ENCODE data around the gene ITGA2B.
"Not testable (repeated sequence)": the region's sequence is repeated elsewhere in the genome, so short reads cannot be mapped to it uniquely, and the experiment has no call there.

The ITGA2B gene

DNA sequence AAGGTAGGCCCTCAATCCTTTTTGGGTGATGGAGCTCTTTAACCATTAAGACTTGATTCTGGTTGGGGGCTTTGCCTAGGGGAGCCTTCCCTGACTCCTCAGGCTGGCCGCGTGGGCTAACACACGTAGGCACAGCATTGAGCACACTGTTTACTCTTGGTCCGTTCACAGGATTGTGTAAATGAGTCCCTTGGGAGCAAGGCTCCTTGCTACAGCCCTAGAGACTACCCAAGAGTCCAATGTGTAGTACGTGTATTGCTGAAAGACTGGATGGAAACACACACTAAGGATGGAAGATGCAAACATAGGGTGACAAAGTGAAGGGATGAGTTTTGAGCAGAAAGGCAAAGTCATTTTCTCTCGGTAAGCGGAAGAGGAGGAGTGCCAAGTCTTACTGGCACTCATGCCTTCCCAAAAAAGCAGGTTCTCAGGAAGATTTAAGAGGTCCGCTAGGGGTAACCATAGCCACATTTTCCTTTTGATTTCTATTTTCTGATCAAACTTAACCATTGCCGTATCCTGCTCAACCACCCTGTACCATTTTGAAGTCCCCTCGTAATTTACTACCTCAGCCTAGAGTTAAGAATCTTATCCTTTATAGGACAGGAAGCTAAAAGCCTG lies 911 bp upstream of the ITGA2B start:
- no peak for DNase-seq (ENCODE audit: low spot score)

DNA sequence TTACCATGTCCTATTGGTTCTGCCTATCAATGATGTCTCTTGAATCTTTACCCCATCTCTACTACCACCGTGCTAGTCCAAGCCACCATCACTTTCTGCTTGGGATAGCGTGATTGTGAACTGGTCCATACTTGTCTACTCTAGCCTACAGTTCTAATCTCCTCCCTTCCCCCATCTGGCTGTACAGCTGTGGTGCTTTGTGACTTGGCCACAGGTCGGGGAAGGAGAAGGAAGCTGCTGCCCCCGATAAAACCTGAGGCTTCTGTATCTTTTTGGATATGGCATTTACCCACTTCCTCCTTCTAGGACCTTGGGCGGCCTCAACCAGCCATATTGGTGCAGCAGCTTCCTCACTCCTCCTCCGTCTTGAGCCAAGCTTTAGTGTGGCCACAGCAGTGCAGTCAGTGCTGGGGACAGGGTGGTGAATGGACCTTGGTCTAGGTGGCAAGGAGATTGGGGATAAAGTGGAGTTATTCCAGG lies 314 bp upstream of the ITGA2B start:
- DNase-seq (ENCODE audit: low spot score): no peak

DNA sequence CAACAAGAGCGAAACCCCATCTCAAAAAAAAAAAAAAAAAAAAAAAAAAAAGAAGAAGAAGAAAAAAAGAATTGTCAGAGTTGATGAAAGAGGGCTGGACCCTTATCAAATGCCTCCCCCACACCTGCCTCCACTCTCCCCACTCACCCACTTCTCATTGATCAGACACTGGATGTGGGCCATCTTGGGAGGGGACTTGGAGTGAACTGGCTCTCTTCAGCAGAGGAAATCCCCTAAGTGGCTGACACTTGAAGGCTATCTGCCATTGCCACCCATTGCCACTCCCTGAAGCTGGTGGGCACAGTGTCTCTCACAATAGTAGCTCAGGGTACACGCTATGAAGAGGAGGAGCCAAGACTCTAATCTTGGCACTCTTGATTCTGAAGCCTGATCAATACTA lies 1.6 kb downstream of the ITGA2B start:
- no peak for DNase-seq (ENCODE audit: low spot score)

DNA sequence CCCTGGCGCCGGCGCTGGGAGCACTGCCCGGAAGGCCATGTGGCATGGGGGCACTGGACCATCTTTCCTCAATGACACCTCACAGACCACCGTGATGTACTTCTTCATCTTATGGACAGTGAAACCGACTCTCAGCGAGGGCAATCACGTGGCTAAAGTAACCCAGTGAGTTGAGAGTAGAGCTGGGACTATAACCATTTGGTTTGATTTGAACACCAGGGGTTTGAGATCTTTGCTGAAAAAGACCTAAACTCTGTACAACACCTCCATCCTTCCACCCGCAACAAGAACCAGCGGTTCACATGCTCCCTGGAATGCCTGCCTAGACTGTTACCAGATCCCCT lies 3.3 kb downstream of the ITGA2B start:
- no peak for DNase-seq (ENCODE audit: low spot score)

DNA sequence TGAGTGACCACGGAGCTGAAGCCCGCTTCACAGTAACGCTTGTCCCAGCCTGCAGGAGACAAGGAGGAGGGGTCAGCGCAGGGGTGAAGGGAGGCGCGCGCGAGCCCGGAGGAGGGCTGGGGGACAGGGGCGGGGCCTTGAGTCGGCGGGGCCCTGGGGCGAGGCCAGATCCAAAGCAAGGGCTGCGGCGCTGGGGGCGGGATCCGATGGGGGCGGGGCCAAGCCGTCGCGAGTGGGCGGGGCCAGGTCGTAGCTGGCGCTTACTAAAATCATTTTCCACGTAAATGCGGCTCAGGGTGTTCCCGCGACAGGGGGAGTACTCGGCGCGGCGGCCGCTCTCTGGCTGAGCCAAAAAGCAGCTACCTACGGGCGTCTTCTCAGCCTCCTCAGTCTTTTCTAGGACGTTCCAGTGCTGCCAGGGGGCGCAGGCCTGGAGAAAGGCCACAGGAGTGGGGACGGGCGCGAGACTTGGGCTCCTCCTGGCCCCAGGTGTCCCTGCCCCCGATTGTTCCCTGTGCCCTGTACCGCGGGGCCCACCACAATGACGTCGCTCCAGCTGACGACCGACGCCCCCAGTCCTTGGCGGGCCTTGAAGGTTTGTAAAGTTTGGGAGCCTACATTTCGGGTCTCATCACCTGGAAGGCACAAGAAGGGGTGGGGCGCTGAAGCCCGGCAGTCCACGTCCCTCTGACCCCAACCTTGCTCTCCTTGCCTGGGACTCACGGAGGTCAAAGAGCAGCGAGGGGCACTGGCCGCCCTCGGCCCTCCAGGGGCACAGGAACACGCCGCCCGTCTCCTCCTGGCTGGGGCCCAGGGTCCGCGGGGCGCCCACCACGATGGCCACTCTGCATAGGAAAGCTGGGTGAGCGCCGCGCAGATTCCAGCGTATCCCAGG lies 3.9 kb downstream of the ITGA2B start:
- DNase-seq (ENCODE audit: low spot score): no peak

DNA sequence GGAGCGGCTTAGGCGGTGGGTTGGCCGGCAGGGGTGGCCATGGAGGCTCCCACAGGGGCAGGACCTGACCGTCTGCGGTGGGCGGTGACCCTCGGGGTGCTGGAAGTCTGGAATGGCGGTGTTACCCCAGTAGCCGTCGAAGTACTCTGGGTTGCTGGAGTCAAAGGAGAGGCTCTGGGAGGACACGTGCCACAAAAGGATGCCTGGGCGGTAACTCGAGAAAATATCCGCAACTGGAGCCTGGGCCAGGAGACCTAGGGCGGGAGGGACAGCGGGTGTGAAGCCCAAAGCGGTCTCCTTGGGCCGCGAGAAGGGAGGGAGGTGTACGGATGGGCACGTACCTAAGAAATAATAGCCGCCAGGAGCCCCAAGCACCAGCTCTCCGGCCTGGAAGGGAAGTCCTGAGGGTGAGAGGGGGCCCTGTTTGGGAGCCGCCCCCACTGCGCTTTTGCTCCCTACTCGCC lies 4.6 kb downstream of the ITGA2B start:
- no peak for DNase-seq (ENCODE audit: low spot score)

DNA sequence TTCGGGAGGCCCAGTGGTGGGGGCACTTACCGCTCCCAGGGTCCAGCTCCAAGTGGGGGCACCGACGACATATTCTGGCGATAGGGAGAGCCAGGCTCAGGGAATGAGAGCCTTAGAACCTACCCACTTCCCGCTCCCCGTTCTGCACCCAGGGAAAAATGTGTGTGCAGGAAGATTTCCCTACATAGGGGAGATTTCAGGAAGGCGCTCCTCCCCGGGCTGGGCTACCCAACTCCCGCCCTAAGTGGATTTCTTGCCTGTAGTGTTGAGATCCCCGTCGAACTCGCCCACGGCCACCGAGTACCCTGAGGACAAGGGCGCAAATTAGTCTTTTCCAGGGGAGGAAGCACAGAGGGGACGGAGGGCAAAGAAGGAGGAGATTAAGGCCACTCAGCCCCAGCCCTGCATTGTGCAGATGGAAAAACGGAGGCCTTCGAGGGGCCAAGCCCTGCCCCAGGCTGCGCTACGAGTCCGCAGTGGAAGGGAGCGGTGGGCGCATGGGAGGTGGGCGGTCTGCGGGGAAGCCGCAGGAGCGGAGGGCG lies 5.1 kb downstream of the ITGA2B start:
- no peak for DNase-seq (ENCODE audit: low spot score)

DNA sequence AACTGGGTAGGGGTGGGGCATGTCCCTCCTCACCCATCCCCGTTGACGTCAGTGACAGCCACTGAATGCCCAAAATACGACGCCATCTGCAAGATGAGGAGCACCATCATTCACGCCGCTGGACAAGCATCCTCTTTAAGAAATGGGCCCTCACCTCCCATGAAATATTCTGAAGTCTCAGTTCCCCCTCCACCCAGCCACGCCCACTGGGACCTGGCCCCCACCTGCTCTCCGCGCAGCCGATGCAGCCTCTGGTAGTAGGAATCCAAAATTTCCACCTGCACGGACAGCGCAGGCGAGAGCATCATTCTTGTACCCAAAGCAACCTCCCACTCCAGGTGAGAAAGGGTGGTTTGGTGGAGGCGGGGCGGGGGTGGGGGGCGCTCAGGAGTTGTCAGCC lies 5.6 kb downstream of the ITGA2B start:
- DNase-seq (ENCODE audit: low spot score): no peak

DNA sequence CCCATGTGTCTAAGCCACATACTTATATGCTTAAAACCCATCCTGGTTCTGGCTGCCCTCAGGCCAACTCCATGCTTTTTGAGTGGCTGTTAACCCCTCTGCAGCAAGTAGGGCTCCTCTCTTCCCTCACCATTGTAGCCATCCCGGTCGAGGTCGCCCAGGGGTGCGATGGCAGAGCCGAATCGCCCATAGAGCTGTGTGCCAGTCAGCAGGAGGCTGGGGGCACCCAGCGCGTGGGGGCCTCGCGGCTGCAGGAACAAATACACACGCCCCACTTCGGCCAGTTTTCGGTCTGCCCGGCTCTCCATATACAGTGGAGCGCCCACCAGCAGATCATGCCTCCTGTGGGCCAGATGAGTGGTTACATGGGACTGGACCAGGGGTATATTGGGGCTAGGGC lies 6.1 kb downstream of the ITGA2B start:
- no peak for DNase-seq (ENCODE audit: low spot score)

DNA sequence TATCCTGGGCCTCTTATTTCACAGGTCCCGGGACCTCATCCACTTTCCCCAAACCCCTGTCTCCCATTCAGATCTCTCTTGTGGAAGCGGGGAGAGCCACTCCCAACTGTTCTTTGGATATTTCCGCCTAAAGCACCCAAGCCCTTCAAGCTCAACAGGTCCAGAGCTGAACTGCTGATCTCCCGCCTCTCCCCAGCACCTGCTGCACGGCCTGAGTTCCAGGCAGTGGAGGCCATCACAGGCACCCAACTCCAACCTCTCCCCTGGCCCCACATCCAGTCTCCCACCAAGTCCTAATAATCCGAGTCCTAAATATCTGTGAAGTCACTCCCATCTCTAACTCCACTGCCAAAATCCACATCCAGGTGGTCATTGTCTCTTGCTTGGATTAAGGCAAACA lies 6.5 kb downstream of the ITGA2B start:
- DNase-seq (ENCODE audit: low spot score): no peak

DNA sequence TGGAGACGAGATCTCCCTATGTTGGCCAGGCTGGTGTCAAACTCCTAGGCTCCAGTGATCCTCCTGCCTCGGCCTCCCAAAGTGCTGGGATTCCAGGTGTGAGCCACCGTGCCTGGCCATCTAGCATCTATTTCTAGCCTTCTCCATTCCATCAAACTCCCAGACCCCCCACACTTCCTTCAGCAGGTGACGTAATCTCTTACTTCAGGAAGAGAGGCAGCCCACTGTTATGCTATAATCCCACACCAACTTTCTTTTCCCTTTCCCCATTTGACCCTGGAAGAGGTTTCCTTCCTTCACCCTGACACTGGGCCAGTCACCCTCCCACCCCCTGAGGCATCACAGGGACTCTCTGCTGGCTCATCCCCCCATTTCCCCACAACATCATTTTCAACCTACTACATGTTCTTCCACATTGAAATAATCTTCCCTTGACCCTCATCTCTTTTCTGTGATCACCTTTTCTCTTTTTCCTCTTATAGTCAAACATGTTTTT lies 7.6 kb downstream of the ITGA2B start:
- no peak for DNase-seq (ENCODE audit: low spot score)

DNA sequence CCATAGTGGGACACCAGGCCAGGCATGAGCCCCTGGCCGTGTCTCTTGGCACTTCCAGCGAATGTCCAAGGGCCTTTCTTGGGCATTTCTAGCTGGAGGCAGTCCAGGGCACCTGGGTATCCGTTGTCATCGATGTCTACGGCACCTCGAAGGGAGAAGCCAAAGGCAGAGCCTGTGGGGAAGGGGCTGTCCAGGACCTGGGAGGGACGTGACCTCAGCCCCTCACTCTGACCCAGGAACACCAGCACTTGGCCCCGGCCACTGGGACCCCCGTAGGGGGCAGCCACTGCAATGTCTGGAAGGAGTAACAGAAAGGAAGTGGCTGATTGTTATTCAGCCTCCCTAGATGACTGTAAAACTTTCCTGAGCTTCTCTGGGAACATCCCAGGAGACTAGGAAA lies 8.7 kb downstream of the ITGA2B start:
- DNase-seq (ENCODE audit: low spot score): no peak

DNA sequence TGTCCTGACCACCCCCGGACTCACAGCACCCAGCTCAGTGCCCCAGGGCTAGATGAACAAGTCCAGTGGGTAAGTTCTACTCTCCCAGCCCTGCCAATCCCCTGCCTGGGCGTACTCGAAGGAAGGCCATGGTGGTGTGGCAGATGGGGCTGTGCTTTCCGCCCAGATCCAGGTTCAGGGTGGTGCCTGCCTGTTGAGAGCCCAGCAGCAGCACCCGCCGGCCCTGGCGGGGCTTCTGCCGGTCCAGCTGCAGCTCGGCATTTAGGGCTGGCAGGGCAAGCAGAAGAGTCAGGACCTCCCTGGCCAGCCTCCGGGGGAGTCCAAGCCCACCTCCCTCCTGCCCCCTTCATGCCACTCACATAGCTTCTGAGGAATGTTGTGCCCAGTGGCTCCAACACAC lies 9.6 kb downstream of the ITGA2B start:
- no peak for DNase-seq (ENCODE audit: low spot score)

DNA sequence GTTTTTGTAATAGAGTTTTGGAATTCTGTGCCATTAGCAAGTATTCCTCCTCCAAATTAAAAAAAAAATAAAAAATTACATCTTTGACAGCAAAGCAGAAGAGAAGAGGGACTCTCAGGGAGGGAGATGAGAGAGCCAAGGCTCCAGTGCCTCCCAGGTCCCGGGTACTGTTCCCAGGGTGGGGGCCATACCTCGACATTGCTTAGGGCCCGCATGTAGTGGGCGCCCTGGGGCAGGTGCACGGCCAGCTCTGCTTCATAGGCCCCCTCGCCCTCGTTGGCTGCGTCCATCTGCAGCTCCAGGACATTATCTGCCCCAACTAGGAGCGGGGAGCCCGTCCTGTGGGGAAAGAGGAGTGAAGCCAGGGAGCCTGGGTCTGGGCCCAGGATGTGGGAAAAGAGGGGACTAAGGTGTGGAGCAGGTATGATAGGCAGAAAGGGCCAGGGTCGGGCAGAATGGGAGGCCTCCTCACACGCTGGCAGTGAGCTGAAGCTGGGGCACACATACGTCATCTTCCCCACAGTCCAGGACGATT lies 11.2 kb downstream of the ITGA2B start:
- no peak for DNase-seq (ENCODE audit: low spot score)

DNA sequence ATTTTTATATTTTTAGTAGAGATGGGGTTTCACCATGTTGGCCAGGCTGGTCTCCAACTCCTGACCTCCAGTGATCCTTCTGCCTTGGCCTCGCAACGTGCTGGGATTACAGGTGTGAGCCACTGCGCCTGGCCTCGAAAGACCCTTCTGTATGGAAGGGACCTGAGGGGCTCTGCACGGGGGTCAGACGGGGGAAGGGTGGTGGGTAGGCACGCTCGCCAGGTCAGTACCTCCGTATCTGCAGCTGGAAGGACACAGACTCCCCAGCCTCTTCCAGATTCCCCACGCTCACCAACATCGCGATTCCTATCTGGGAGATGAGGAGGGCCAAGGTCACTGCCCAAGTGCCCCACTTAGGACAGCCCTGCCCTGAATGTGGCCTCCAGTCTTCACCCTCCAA lies 12.7 kb downstream of the ITGA2B start:
- DNase-seq (ENCODE audit: low spot score): no peak

DNA sequence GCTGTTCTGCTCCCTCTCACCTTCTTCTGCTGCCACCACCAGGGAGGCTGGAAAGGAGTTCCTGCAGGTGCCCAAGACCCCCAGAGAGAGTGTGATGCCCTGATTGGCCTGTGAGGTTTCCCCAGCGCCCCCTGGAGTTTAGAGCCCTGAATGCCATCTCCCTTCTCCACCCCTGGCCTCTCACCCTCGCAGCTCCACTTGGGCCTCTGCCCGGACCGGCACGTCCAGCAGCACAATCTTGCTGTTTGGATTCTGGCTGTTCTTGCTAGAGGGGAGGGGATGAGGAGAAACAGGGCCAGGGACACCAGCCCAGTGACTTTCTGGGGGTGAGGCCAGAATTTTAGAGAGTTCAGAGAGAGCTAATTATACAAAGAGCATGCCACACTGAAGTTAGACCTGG lies 13.3 kb downstream of the ITGA2B start:
- no peak for DNase-seq (ENCODE audit: low spot score)

DNA sequence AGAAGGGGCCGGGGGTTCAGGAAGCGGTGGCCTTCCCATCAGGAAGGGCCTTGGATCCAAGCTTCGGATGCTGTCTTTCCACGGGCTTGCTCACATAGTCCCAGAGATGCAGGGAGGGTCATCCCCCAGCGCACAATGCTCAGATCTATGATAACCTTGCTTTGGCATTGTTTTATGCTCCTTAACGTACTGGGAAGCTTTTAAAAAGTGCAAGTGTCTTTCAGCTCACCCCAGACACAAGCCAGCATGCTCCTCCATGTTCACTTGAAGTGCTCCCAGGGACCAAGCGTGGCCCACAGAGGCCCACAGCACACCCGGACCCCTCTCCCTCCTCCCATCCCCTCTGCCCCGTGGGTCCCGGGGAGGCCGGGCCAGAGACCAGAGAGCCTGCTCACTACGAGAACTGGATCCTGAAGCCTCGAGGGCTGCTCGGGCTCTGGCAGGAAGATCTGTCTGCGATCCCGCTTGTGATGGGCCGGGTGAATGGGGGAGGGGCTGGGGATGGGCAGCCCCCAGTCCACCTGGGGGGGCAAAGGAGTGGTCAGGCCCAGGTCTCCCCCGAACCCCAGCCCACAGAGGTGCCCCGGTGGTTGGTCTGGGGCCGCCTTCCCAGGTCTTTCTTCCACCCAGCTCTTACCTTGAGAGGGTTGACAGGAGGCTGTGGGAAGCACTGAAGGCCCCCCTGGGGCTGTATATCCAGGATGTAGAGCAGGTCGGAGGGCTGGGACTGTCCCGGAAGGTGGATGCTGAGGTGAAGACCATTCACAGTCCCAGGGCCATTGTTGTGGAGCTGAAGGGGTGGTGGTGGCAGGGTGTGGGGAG lies 14.0 kb downstream of the ITGA2B start:
- no peak for DNase-seq (ENCODE audit: low spot score)

DNA sequence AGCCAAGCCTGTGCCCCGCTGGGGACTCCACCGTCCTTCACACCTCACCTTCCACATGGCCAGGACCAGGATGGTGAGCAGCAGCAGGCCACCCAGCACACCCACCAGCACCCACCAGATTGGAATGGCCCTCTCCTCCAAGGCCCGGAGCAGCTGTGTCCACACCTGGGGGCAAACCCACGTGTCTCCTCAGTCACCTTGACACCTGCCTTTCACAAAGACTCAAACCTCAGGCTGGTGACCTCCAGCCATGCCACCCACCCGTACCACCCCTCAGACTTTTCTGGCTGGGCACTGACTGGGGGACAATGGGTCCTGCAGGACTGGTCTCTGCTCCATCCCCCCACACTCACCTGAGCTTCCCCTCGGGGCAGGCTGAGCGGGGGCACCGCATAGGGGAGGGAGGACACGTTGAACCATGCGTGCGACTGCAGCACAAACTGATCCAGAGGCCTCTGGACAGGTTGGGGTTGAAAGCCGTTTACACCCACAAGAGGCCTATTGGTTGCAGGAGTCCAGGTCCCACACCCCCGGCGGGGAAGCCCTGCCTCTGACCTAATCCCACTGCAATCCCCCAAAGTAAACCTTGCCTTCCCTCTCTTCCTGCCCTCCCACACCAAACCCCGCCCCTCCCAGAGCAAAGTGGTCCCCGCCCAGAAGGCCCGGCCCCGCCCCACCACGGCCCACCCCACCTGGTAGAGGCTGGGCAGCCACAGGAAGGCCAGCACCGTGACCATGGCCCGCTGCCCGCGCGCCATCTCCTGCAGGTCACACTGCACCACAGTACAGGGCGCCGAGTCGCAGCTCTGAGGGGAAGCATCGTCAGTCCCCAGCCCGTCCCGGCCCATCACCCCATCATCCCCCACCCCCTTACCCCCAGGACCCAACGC lies 14.9 kb downstream of the ITGA2B start:
- DNase-seq (ENCODE audit: low spot score): no peak

DNA sequence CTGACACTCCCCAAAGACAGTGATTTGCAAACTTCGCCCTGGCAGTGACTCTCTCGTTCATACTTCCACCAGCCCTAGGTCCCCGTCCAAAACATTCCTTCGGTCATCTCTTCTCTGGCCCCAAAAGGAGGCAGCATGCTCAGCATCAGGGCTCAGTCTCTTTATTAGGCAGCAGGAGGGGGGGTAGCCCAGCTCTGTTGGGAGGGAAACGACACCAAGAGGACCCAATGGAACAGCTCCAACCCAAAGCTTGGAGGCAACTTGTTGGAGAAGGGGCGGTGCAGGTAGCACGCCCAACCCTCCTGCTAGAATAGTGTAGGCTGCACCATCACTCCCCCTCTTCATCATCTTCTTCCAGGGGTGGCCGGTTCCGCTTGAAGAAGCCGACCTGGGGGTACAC lies 17.4 kb downstream of the ITGA2B start:
- no peak for DNase-seq (ENCODE audit: low spot score)

DNA sequence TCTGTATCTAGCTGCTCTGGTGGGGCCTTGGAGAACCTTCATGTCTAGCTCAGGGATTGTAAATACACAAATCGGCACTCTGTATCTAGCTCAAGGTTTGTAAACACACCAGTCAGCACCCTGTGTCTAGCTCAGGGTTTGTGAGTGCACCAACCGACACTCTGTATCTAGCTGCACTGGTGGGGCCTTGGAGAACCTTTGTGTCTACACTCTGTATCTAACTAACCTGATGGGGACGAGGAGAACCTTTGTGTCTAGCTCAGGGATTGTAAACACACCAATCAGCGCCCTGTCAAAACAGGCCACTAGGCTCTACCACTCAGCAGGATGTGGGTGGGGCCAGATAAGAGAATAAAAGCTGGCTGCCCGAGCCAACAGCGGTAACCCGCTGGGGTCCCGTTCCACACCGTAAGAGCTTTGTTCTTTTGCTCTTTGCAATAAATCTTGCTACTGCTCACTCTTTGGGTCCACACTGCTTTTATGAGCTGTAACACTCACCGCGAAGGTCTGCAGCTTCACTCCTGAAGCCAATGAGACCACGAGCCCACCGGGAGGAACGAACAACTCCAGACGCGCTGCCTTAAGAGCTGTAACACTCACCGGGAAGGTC lies 19.9 kb downstream of the ITGA2B start:
- not testable (repeated sequence) for DNase-seq (ENCODE audit: low spot score)

Measured in kidney capillary endothelial cell (primary cell).